NCI-H226 (cell line): ENCODE data around the gene F8.
"Not testable (repeated sequence)": the region's sequence is repeated elsewhere in the genome, so short reads cannot be mapped to it uniquely, and the experiment has no call there.

Experiments
- DNase-seq: peaks from one replicate; pipeline ENCODE4 v3.0.0-alpha.2; 2015

F8 gene

GRCh38 chrX:154980330-154981115 is 42.0 kb downstream of the F8 start:
- no peak for DNase-seq

- DNase-seq, result no peak
These were observed 42.9 kb downstream of the F8 start for GRCh38 chrX:154979629-154980028.

GRCh38 chrX:154968353-154968752 is 54.2 kb downstream of the F8 start:
- no peak for DNase-seq

- no peak for DNase-seq
These were observed 54.9 kb downstream of the F8 start for GRCh38 chrX:154967603-154968002.

GRCh38 chrX:154961947-154962346 is 60.6 kb downstream of the F8 start:
- no peak for DNase-seq

- not testable (repeated sequence) for DNase-seq
These were observed 66.7 kb downstream of the F8 start for GRCh38 chrX:154955799-154956198.

GRCh38 chrX:154939265-154939664 is 83.3 kb downstream of the F8 start:
- not testable (repeated sequence) for DNase-seq

GRCh38 chrX:154924771-154925170 is 97.8 kb downstream of the F8 start:
- DNase-seq, result not testable (repeated sequence)

GRCh38 chrX:154918060-154918483 is 104.5 kb downstream of the F8 start:
- DNase-seq, result peak; percentile 37

GRCh38 chrX:154914052-154914451 is 108.5 kb downstream of the F8 start:
- DNase-seq, result no peak

- DNase-seq, result not testable (repeated sequence)
These were observed 112.0 kb downstream of the F8 start for GRCh38 chrX:154910528-154910927.

GRCh38 chrX:154910048-154910447 is 112.5 kb downstream of the F8 start:
- not testable (repeated sequence) for DNase-seq

GRCh38 chrX:154908821-154909220 is 113.7 kb downstream of the F8 start:
- no peak for DNase-seq

GRCh38 chrX:154902408-154902807 is 120.1 kb downstream of the F8 start:
- DNase-seq, result no peak

- DNase-seq, result no peak
These were observed 122.2 kb downstream of the F8 start for GRCh38 chrX:154900323-154900722.

- no peak for DNase-seq
These were observed 130.2 kb downstream of the F8 start for GRCh38 chrX:154892296-154892695.

GRCh38 chrX:154890990-154891639 is 131.4 kb downstream of the F8 start:
- no peak for DNase-seq

GRCh38 chrX:154886789-154887221 is 135.7 kb downstream of the F8 start:
- not testable (repeated sequence) for DNase-seq

- not testable (repeated sequence) for DNase-seq
These were observed 136.3 kb downstream of the F8 start, which contains the start of gene F8A1 for GRCh38 chrX:154886069-154886788. TSS of gene F8A1 (plus strand) at chrX:154886355. CDS start at chrX:154886375, 20 bp downstream.

- not testable (repeated sequence) for DNase-seq
These were observed 137.0 kb downstream of the F8 start for GRCh38 chrX:154885549-154885948.

GRCh38 chrX:154885057-154885456 is 137.5 kb downstream of the F8 start:
- not testable (repeated sequence) for DNase-seq

GRCh38 chrX:154884069-154884468 is 138.5 kb downstream of the F8 start:
- not testable (repeated sequence) for DNase-seq

GRCh38 chrX:154873329-154873728 is 149.2 kb downstream of the F8 start:
- DNase-seq, result no peak
